Glomerular visceral epithelial cell (primary cell): Measurements from ENCODE around the gene ZNF749.
"Not testable (repeated sequence)": the region's sequence is repeated elsewhere in the genome, so short reads cannot be mapped to it uniquely, and the experiment has no call there.

Source experiments
- DNase-seq: peaks from one replicate; pipeline ENCODE4 v3.0.0-alpha.2; 2016; ENCODE audit errors: extremely low spot score

The ZNF749 gene

GRCh38 chr19:57466489-57466888 is 31.4 kb downstream of the ZNF749 start:
- DNase-seq, result no peak

GRCh38 chr19:57473646-57474045 is 38.5 kb downstream of the ZNF749 start:
- no peak for DNase-seq

DNA sequence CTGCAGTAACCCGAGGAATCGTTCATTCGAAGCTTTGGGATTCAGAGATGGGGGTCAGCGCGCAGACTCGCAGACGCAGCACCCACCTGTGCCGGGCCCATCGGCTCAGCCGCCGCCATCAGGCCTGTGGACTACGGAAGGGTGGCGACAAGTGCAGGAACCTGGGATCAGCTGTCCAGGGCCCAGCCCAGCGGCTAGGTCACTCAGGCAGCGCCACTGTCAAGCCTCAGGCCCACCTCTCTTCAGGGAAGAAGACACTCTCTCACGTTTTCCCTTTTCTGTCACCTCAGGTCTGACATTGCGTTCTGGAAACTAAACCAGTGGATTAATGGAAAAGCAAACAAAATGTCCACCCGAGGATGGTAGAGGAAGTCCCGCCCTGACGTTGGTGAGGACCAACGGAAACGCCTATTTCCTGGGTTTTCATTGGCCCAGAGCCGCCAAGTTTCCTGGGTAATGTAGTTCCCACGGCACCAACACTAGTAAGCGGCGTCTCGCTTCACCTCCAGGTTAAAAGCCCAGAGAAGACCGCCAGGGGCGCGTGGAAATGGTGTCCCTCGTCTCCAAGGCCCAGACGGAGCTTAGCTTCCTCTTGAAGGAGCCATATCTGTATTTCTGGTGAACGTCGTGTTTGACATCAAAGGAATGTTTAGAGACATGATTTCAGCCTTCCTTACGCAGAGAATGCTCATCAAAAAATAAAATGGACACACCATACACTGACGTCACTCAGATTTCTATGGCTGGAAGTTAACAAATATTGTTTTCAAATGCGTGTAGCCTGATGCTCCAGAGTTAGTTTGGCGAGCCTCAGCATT is 42.3 kb downstream of the ZNF749 start, which contains the start of gene ZNF772:
ZNF772 (minus strand) TSS at position 376 of the 818 bp plus-strand sequence; CDS start at position 119, 257 bp downstream.
- DNase-seq, result peak; percentile 88

DNA sequence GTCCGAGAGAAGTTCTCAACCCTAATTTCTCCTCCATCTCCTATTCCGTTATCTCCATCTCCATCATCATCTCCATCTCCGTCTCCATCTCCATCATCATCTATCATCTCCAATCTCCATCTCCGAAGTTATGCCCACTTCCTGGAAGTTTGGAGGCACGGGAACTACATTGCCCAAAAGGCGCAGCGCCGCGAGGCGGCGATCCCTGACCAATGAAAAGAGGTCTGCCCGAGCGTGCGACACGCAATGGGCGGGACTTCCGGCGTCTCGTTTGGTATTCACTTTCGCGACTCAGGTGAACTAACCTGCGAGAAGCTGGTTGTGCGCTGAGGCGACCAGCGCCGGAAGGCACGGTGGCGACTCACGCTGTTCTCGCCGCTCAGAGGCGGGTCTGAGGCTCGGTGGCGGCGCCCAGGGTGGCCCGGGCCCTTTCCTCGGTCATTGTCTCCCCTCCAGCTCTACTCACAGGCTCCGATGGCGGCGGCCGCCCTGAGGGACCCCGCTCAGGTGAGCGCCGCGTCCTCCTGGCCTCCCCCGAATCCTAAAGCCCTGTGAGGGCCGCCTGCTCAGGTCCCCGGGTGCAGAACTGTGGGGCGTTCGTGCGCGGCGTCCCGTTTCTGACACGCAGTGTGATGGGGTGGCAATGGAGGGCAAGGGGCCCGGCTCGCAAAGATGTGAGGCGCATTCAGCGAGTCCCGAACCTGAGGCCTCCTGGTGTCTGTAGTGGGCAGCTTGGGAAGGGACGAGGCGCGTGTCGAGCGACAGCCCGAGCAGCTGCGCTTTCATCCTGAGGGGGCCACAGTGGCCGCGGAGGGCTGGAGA is 52.6 kb downstream of the ZNF749 start, which contains the start of gene ZNF419:
ZNF419 (plus strand) TSS at position 274 of the 822 bp plus-strand sequence; CDS start at position 475, 201 bp downstream.
- DNase-seq, result peak; percentile 88

- DNase-seq, result not testable (repeated sequence)
Observed at GRCh38 chr19:57488299-57488644, 53.1 kb downstream of the ZNF749 start.
